Pancreas (tissue), 10 donors: ENCODE measurements around the gene PTPRG. TPM values are rescaled to one million over a fixed set of nuclear protein-coding genes. Genes with fewer than 3 reads are reported as not detected.

ENCODE experiments used
- ATAC-seq, 4 donors: fragments of 200-7000 bp; cut with Tn5 transposase; one replicate each; pipeline versions ENCODE4 v1.8.0 to v1.9.1; 2020; ENCODE audit warnings: mild to moderate bottlenecking in 4 of 4, moderate library complexity in 4 of 4
- DNase-seq, 6 donors: peaks; one replicate each; pipeline ENCODE4 v3.0.0-alpha.2; 2020
- FAIRE-seq: peaks from 2 replicates; lab custom pipeline; 2012; peaks lifted over from hg19 to GRCh38; lab: Jason Lieb, UNC
- H3K27ac ChIP-seq, 4 donors: fragments of 200-600 bp; sonication (generic); 1 replicate in 3 of 4; 2 replicates in 1 of 4; pipeline versions ENCODE4 v1.5.0 to v1.8.0; 2020
- H3K27me3 ChIP-seq, 4 donors: fragments of 200-600 bp; one replicate each; pipeline ENCODE4 v1.8.0; 2021
- H3K36me3 ChIP-seq, 3 donors: fragments of 200-600 bp; sonication (generic) in 1 of 3; one replicate each; pipeline versions ENCODE4 v1.5.0 to v1.8.0; 2020 to 2021
- H3K4me1 ChIP-seq, 3 donors: fragments of 200-600 bp; one replicate each; pipeline ENCODE4 v1.8.0; 2021
- H3K4me3 ChIP-seq, 4 donors: fragments of 200-600 bp; sonication (generic) in 2 of 4; one replicate each; pipeline versions ENCODE4 v1.5.0 to v1.8.0; 2020 to 2021
- H3K9me3 ChIP-seq, 4 donors: fragments of 200-600 bp; one replicate each; pipeline ENCODE4 v1.8.0; 2021
- CTCF ChIP-seq, 4 donors: fragments of 200-600 bp; sonication (generic) in 3 of 4; IDR thresholded peaks; one replicate each; pipeline versions ENCODE4 v1.5.0 to v1.8.0; 2021; ENCODE audit warnings: antibody characterized with exemption in 4 of 4
- WGBS, 2 donors: extraction: QIAGEN DNeasy Blood & Tissue Kit; methylation state at CpG; one replicate each; pipeline ENCODE4 v1.1.7; 2013; 5-methylcytosine and 5-hydroxymethylcytosine counted together
- intact Hi-C, 3 donors: fragments of 100-400 bp; cut with DNase I; formaldehyde crosslinking; loops; one replicate each; pipeline versions ENCODE4 v1.11.1 to v1.14.2; 2022
- polyA plus RNA-seq, 2 donors: library from polyadenylated mRNA; stranded (reverse); fragments of 200-250 nt; gene quantifications; one replicate each; pipeline ENCODE4 v1.2.3, GENCODE V29; 2013
- total RNA-seq, 6 donors: library from RNA; stranded (reverse); fragmentation: NEBNext Ultra II Directional in 4 of 6; extraction: Animal tissue kit (Norgen Biotek cat#: 25700) in 4 of 6; gene quantifications; one replicate each; pipeline versions ENCODE4 v1.2.1 to v1.2.4, GENCODE V29; 2021 to 2023
- donor health status: healthy with polysubstance abuse.
- donor health status: DM: no; HTN: no; CAD: no; lungs with moderate emphysema.
- donor health status: DM: no; HTN: no; CAD: no.
- donor health status: control.
- donor health status: control.
- donor health status: Bipolar disorder and iron deficiency.
- donor health status: DM: yes; HTN: yes; CAD: no.
- donor health status: DM: no; HTN: no; CAD: no.
- donor health status: DM: no; HTN: no; CAD: no.
- donor health status: DM: yes; HTN: yes; CAD: no.

PTPRG gene
- total RNA-seq (10 to 100 TPM in 4 of 6 donors, 1 to 10 TPM in 2; 6.4 to 20.5 (median 12.2) TPM), polyA plus RNA-seq (1 to 10 TPM; 2.8 to 3.1 TPM)

DNA sequence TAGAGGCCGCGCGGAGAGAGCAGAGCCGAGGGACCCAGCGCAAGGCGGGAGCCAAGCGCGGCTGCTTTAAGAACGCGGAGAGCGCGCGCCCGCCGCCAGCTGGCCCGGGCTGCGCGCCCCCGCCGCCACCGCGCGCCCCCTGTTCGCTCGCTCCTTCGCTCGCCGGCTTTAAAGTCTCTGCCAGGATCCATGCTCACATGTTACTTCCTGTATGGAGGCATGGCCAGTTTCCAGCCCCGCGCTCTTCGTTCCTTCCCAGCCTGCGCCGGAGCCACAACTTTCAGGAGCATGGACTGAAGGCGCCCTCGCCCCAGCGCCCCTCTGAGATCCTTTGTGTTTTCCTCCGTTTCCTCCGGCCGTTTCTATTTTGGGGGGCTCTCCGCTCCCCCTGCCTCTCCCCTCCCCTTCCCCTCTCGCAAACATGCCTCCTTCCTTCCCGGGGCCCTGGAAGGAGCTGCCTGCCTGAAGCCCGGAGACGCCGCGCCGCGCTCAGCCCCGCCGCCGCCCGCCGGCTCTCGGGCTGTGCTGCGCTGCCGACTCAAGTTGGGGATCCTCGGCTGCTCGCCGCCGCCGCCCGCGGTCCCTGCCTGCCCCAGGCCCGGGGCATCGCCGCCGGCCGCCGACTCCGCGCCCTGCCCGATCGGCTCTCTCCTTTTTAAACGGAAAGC is at the start of gene PTPRG:
TSS of gene PTPRG (plus strand) at position 198 of the 668 bp plus-strand sequence. CDS start 717 bp downstream, outside the sequence.
- Histone ChIP-seq H3K27ac (peak within 1 kb of the TSS; percentile 82 to 95 (median 93)), H3K9me3 (no peaks in the 10 kb centered on the region), H3K4me1 (no peaks in the 10 kb centered on the region), H3K36me3 (no peaks in the 10 kb centered on the region), H3K27me3 (no peaks in the 10 kb centered on the region), H3K4me3 (peak within 1 kb of the TSS; percentile 51 to 73 (median 59))
- intact Hi-C loops = loop anchor here in 1 of 3 donors (10.0 kb wide), 1 partner anchor 623 kb away; no protein-coding TSS in a partner anchor
- TF ChIP-seq CTCF (IDR thresholded peaks at IDR 0.05) = no peak
- DNase-seq (peak; percentile 88 to 94 (median 90)), FAIRE-seq (no peak), ATAC-seq (peak; percentile 84 to 89 (median 88))
- 0% methylated on average over 73 to 74 of the region's 74 CpGs for WGBS, 2 donors

DNA sequence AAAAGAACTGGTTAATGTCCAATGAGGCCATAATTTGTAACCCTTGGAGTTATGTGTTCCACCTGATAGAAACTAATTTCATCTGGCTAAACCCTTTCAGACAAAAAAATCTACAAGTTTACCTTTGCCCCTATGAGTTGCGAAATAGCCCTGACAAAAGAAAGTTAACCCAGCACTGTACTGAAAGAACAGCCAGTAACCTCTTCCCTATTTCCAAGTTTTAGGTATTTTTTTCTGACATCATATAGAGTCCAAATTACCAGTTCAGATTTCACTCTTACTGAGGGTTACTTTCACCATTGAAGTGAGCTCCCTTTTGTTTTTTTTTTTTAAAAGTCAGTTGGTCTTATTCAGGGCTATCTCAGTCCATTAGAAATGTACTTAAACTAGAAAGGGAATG is 42.8 kb upstream of the PTPRG start:
- no peaks in the 10 kb centered on the region for H3K36me3 ChIP-seq
- ATAC-seq (no peak), DNase-seq (no peak), FAIRE-seq (no peak)
- no peaks in the 10 kb centered on the region for H3K4me1 ChIP-seq
- H3K27ac ChIP-seq = no peak overlapping the region
- H3K9me3 ChIP-seq = no peaks in the 10 kb centered on the region
- intact Hi-C loops = no loop called here
- no peaks in the 10 kb centered on the region for H3K27me3 ChIP-seq
- TF ChIP-seq CTCF (IDR thresholded peaks at IDR 0.05) = no peak
- 84 to 85% methylated on average over 1 of the region's 1 CpG for WGBS, 2 donors
- H3K4me3 ChIP-seq = no peak overlapping the region

DNA sequence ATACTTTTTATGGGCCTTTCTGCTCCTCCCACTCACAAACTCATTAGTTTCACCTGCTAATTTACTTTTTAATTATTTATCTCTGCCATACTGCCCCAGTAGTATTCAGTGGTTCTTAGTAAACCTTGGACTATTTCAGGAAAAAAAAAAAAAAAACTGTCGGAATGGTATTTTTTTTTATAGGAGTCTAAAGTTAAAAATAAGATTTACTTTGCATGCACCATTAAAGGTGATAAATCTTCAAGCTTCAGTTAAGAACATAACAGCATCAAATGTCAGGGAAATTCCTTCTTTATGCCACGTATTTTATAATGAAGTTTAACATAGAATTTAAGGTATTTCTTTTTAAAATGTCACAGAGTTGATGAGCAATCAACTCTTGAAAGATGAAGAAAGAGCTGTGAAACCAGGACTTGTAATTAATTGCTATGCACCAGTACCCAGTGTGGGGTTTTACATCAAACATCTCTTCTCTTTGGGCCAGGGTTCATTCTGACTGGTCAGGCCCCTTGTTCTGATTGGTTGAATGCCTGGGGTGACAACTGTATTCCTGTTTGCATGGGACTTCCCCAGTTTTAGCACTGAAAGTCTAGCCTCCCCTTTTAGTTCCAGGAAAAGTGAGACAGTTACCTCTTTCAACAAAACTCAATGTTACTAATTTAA is 40.3 kb upstream of the PTPRG start:
- Histone ChIP-seq H3K9me3 (no peaks in the 10 kb centered on the region), H3K36me3 (no peaks in the 10 kb centered on the region), H3K27ac (no peak overlapping the region), H3K4me1 (no peaks in the 10 kb centered on the region), H3K27me3 (no peaks in the 10 kb centered on the region), H3K4me3 (no peak overlapping the region)
- TF ChIP-seq CTCF (IDR thresholded peaks at IDR 0.05) = no peak
- WGBS, 2 donors = 74 to 76% methylated on average over 2 of the region's 2 CpGs
- intact Hi-C loops = no loop called here
- ATAC-seq (no peak), DNase-seq (no peak), FAIRE-seq (no peak)

- Histone ChIP-seq H3K9me3 (no peaks in the 10 kb centered on the region), H3K27me3 (no peaks in the 10 kb centered on the region), H3K36me3 (no peaks in the 10 kb centered on the region), H3K4me1 (no peaks in the 10 kb centered on the region), H3K4me3 (no peak overlapping the region), H3K27ac (no peak overlapping the region)
- FAIRE-seq (no peak), DNase-seq (no peak), ATAC-seq (no peak)
- intact Hi-C loops = no loop called here
- 80 to 86% methylated on average over 4 of the region's 4 CpGs for WGBS, 2 donors
- TF ChIP-seq CTCF (IDR thresholded peaks at IDR 0.05) = no peak
Measured at GRCh38 chr3:61522060-61522459, 39.3 kb upstream of the PTPRG start.

DNA sequence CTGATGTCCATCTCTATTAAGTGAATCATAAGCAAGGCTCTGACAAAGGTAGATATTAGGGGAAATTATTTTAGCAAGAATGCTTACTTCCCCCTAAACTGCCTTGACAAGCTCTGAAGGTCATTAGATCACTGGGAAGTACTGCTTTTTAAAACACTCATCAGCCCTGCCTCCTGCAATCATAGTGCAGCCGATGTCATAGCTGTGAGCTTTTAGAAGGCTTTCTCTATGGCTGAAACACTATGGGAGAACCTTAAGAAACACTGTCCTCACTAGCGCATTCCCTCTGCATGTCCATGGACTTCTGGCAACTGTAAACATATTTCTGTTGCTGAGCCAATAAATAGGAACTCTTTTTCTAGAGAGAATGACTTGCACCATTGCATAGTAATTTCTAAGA is 38.7 kb upstream of the PTPRG start:
- no peak for TF ChIP-seq CTCF (IDR thresholded peaks at IDR 0.05)
- no peaks in the 10 kb centered on the region for H3K36me3 ChIP-seq
- H3K4me3 ChIP-seq = no peak overlapping the region
- no peaks in the 10 kb centered on the region for H3K4me1 ChIP-seq
- ATAC-seq (no peak), DNase-seq (no peak), FAIRE-seq (no peak)
- H3K27ac ChIP-seq = no peak overlapping the region
- H3K9me3 ChIP-seq = no peaks in the 10 kb centered on the region
- 52 to 59% methylated on average over 2 of the region's 2 CpGs for WGBS, 2 donors
- intact Hi-C loops = no loop called here
- no peaks in the 10 kb centered on the region for H3K27me3 ChIP-seq
